ENCODE measurements around the gene PDCD2L. TPM values are rescaled to one million over a fixed set of nuclear protein-coding genes. Genes with fewer than 3 reads are reported as not detected.
A peak's percentile ranks its signal among the peaks of the same experiment; 100 is the strongest.

The PDCD2L gene
- total RNA-seq, 1 donor from 2014 or later = 18.1 TPM

DNA sequence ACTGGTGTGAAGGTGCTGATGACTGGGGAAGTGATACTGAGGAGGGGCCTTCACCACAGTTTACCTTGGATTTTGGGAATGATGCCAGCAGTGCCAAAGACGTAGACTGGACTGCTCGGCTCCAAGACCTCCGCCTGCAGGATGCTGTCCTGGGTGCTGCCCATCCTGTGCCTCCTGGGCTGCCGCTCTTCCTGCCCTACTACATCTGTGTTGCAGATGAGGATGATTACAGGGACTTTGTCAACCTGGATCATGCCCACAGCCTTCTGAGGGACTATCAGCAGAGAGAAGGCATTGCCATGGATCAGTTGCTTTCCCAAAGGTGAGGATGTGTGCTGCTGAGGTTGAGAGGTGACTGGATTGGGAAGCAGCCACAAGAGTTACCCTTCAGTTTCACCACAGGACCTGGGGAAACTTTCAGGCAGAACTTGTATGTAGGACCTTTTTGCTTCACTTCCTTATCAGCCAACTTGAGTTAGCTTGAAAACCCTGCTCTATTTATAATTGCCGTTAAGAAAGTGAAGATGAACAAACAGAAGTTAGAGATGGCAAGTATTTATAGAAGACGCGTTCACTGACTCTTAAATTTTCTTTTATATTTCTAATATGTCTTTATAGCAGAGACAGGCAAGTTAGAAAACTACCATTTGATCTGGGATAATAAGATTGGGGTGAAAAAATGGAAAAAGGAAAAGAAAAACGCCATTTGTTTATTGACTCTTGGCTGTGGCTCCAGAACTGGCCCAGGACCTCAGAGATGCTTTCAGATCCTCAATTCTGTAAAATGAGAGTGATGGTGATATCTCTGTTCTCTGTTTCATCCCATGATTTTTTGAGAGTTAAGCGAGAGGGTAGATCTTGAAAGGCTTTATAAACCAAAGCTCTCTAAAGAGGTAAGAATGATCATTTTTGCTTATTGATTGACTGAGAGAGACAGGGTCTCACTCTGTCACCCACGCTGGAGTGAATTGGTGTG lies 5.3 kb downstream of the PDCD2L start:
- Mint-ChIP-seq H3K4me3 (ENCODE audit: low read depth) (no peak overlapping the region), H3K36me3 (ENCODE audit: insufficient read depth) (peaks cover 16% of the 10 kb centered on the region), H3K27ac (peak overlapping the region; percentile 33), H3K4me1 (ENCODE audit: low read depth) (peaks cover 1% of the 10 kb centered on the region), H3K27me3 (no peaks in the 10 kb centered on the region), H3K9me3 (ENCODE audit: low read depth) (no peaks in the 10 kb centered on the region)
- no peak for DNase-seq (ENCODE audit: low spot score, unreplicated experiment)
- TF ChIP-seq, protein P1, sequence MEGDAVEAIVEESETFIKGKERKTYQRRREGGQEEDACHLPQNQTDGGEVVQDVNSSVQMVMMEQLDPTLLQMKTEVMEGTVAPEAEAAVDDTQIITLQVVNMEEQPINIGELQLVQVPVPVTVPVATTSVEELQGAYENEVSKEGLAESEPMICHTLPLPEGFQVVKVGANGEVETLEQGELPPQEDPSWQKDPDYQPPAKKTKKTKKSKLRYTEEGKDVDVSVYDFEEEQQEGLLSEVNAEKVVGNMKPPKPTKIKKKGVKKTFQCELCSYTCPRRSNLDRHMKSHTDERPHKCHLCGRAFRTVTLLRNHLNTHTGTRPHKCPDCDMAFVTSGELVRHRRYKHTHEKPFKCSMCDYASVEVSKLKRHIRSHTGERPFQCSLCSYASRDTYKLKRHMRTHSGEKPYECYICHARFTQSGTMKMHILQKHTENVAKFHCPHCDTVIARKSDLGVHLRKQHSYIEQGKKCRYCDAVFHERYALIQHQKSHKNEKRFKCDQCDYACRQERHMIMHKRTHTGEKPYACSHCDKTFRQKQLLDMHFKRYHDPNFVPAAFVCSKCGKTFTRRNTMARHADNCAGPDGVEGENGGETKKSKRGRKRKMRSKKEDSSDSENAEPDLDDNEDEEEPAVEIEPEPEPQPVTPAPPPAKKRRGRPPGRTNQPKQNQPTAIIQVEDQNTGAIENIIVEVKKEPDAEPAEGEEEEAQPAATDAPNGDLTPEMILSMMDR (IDR thresholded peaks at IDR 0.05; ENCODE audit: unreplicated experiment) = no peak

- H3K4me1 Mint-ChIP-seq (ENCODE audit: low read depth) = no peaks in the 10 kb centered on the region
- H3K27me3 Mint-ChIP-seq = no peaks in the 10 kb centered on the region
- no peaks in the 10 kb centered on the region for H3K9me3 Mint-ChIP-seq (ENCODE audit: low read depth)
- H3K36me3 Mint-ChIP-seq (ENCODE audit: insufficient read depth) = peaks cover 17% of the 10 kb centered on the region
- H3K4me3 Mint-ChIP-seq (ENCODE audit: low read depth) = no peak overlapping the region
- no peak for DNase-seq (ENCODE audit: low spot score, unreplicated experiment)
- TF ChIP-seq, protein P1 (IDR thresholded peaks at IDR 0.05; ENCODE audit: unreplicated experiment) = no peak
- no peak overlapping the region for H3K27ac Mint-ChIP-seq
These were observed 7.0 kb downstream of the PDCD2L start for GRCh38 chr19:34411216-34411615.

DNA sequence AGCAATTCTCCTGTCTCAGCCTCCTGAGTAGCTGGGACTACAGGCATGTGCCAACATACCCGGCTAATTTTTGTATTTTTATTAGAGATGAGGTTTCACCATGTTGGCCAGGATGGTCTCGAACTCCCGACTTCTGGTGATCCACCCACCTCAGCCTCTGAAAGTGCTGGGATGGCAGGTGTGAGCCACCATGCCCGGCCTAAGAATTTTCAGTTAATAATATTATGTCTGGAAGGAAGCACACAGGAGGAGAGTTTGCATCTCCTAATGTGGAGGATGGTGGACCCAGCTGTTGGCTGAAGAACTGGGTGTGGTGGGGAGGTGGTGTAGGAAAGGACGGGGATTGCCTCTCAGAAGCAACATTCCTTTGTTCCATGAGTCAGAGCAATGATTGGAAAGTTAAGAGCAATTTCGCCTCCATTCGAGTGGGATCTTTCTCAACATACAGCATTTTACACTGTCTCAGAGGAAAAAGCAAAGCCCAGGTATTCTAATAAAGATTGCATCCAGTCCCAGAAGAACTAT lies 11.9 kb downstream of the PDCD2L start:
- peaks cover 21% of the 10 kb centered on the region for H3K36me3 Mint-ChIP-seq (ENCODE audit: insufficient read depth)

DNA sequence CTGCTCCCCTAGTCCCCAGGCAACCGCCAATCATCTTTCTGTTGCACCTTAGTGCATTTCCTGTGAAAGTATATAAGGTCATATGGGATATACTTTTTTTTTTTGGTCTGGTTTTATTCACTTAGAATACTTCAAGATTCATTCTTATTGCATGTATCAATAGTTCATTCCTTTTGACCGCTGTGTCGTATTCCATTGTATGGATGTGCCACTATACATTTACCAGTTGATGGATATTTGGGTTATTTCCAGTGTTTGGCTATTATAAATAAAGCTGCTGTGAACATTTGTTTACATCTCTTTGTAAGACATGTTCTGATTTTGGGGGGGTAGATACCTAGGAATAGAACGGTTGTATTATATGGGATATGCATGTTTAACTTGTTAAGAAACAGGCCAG lies 14.1 kb downstream of the PDCD2L start:
- Mint-ChIP-seq H3K4me3 (ENCODE audit: low read depth) (no peak overlapping the region), H3K27ac (no peak overlapping the region), H3K27me3 (no peaks in the 10 kb centered on the region), H3K9me3 (ENCODE audit: low read depth) (no peaks in the 10 kb centered on the region), H3K4me1 (ENCODE audit: low read depth) (no peaks in the 10 kb centered on the region), H3K36me3 (ENCODE audit: insufficient read depth) (peaks cover 22% of the 10 kb centered on the region)
- TF ChIP-seq, protein P1 (IDR thresholded peaks at IDR 0.05; ENCODE audit: unreplicated experiment) = no peak
- no peak for DNase-seq (ENCODE audit: low spot score, unreplicated experiment)

More for the DNA sequence above, 11.9 kb downstream of the PDCD2L start:
- no peaks in the 10 kb centered on the region for H3K4me1 Mint-ChIP-seq (ENCODE audit: low read depth)
- no peak overlapping the region for H3K4me3 Mint-ChIP-seq (ENCODE audit: low read depth)
- TF ChIP-seq, protein P1 (IDR thresholded peaks at IDR 0.05; ENCODE audit: unreplicated experiment) = no peak
- H3K9me3 Mint-ChIP-seq (ENCODE audit: low read depth) = no peaks in the 10 kb centered on the region
- H3K27ac Mint-ChIP-seq = no peak overlapping the region
- H3K27me3 Mint-ChIP-seq = no peaks in the 10 kb centered on the region
- DNase-seq (ENCODE audit: low spot score, unreplicated experiment) = no peak

DNA sequence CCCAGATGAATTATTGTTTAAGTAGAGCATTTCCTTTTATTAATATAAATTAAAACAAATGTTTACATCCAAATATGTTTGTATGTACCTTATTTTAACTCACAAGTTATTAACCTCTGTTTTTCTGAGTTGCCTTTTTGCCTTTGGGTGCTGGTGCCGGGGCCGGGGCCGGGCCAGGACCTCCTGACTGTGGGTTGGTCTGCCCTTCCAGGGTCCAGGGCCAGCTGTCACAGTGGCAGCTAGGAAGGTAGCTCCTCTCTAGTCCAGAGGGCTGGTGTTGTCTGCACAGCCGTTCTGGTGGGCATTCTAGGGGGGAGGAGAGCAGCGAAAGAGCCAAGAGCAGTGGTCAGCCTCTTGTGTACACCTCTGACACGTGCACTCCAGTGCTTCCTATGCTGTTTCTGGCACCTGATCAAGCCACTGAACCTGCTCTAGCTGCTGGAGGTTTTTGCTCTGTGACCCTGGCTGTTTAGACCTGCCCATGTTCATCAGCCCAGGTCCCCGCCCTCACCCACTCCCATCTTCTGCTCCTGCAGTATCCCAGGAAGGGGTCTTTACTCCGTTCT lies 22.0 kb downstream of the PDCD2L start:
- TF ChIP-seq, protein P1 (IDR thresholded peaks at IDR 0.05; ENCODE audit: unreplicated experiment) = no peak
- H3K9me3 Mint-ChIP-seq (ENCODE audit: low read depth) = no peaks in the 10 kb centered on the region
- H3K27me3 Mint-ChIP-seq = no peaks in the 10 kb centered on the region
- peaks cover 6% of the 10 kb centered on the region for H3K36me3 Mint-ChIP-seq (ENCODE audit: insufficient read depth)
- DNase-seq (ENCODE audit: low spot score, unreplicated experiment) = no peak
- H3K27ac Mint-ChIP-seq = peak overlapping the region; percentile 71
- H3K4me3 Mint-ChIP-seq (ENCODE audit: low read depth) = no peak overlapping the region
- peaks cover 16% of the 10 kb centered on the region for H3K4me1 Mint-ChIP-seq (ENCODE audit: low read depth)

Data from progenitor cell of endocrine pancreas (in vitro differentiated cells).